Stimulated activated naive CD8-positive, alpha-beta T cell treated with anti-CD3 and anti-CD28 coated beads, Interleukin-15, Interleukin-2, amounts not matched to agents 100 ng/mL and 50 ng/mL, for 24 hours (primary cell): ENCODE data around the gene DLG3.
"Not testable (repeated sequence)": the region's sequence is repeated elsewhere in the genome, so short reads cannot be mapped to it uniquely, and the experiment has no call there.

Experiments
- H3K27ac Mint-ChIP-seq: one replicate; pipeline ENCODE4 v1.8.0; 2021; ENCODE audit warnings: mild to moderate bottlenecking, mixed read lengths
- H3K27me3 Mint-ChIP-seq: one replicate; pipeline ENCODE4 v1.8.0; 2021; ENCODE audit warnings: mixed read lengths
- H3K36me3 Mint-ChIP-seq: one replicate; pipeline ENCODE4 v1.8.0; 2021; ENCODE audit warnings: low read depth, mixed read lengths
- H3K4me1 Mint-ChIP-seq: one replicate; pipeline ENCODE4 v1.8.0; 2021; ENCODE audit warnings: low read depth, mixed read lengths
- H3K4me3 Mint-ChIP-seq: one replicate; pipeline ENCODE4 v1.8.0; 2021; ENCODE audit warnings: mild to moderate bottlenecking, mixed read lengths
- H3K9me3 Mint-ChIP-seq: one replicate; pipeline ENCODE4 v1.8.0; 2021; ENCODE audit warnings: mixed read lengths

The DLG3 gene

DNA sequence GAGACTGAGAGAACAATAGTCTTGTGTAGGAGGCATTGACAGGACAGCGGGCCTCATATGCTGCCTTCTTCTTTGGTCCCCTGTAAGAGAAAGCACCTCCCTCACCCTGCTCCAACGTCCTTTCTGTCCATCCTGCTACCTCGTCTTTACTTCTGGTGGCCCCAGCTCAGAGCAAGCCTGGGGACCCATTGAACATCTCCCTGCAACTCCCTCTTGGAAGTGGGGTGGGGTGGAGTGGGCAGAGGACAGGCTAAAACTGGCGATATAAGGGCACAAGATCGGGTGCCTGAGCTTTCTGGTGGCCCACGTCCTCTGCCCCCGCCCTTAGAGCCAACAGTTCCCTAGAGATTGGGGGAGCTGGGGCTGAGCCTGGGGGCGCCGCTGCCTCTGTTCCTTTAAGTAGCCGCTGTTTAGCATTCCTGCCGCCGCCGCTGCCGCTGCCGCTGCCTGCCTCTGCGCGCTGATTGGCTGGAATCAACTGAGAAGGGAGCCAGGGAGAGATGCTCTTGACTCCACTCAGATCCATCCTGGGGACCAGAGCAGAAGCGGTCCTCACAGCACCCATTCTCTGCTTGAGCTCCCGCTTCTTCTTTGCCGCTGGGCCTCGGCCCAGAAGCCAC lies at the start of gene DLG3:
Gene DLG3 (plus strand): TSS at position 510 of the 620 bp plus-strand sequence. CDS start 367 bp downstream, outside the sequence.
- Mint-ChIP-seq H3K27ac (no peak within 1 kb of the TSS), H3K4me3 (peak within 1 kb of the TSS; percentile 49), H3K36me3 (no peaks in the 10 kb centered on the region), H3K4me1 (no peaks in the 10 kb centered on the region), H3K27me3 (peaks cover 28% of the 10 kb centered on the region), H3K9me3 (no peaks in the 10 kb centered on the region)

DNA sequence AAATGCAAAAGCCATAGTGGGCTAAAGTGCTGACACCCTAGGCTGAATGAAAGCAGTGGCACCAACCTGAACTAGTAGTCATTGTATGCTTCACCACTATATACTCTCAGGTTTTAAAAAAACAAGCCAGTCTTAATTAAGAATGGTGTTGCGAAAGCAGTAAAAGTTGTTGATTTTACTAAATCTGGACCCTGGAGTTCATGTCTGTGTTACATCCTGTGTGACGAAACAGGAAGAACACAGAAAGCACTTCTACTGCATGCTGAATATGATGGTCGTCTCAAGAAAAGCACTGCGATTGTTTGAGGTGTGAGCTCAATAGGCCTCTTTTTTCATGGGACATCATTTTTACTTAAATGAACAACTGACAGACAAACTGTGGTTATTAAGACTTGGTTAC lies 45.7 kb upstream of the DLG3 start:
- Mint-ChIP-seq H3K27me3 (no peaks in the 10 kb centered on the region), H3K4me3 (no peak overlapping the region), H3K9me3 (no peaks in the 10 kb centered on the region), H3K36me3 (peaks cover 34% of the 10 kb centered on the region), H3K27ac (peak overlapping the region; percentile 61), H3K4me1 (peaks cover 6% of the 10 kb centered on the region)

DNA sequence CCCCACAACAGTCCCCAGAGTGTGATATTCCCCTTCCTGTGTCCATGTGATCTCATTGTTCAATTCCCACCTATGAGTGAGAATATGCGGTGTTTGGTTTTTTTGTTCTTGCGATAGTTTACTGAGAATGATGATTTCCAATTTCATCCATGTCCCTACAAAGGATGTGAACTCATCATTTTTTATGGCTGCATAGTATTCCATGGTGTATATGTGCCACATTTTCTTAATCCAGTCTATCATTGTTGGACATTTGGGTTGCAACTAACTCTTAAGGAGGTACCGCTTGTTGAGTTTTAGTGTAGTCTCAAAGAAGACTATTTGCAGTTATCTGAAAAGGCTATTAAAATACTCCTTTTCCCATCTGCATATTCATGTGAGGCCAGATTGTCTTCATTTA lies 44.5 kb upstream of the DLG3 start:
- H3K27ac Mint-ChIP-seq, H3K27me3 Mint-ChIP-seq, H3K9me3 Mint-ChIP-seq, H3K4me1 Mint-ChIP-seq, H3K4me3 Mint-ChIP-seq: not testable (repeated sequence)
- H3K36me3 Mint-ChIP-seq, result peaks cover 35% of the 10 kb centered on the region

DNA sequence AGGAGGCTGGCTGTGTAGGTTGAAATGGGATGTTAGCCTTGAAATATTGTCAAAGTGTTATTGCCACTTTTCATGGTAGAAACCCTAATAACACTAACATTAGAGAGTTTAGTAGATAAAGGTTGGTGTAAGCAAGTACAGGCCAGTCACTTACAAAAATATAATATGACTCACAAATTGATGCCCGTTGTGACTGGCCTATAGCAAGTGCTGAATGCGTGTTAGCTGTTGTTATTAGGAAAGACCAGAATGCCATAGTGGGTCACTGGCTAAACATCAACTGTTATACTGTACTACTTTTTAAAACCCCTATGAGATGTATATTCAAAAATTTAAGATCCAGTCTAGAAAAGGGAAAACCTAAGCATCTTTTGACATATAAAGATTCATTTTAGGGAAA lies 41.9 kb upstream of the DLG3 start:
- H3K4me3 Mint-ChIP-seq, result no peak overlapping the region
- no peaks in the 10 kb centered on the region for H3K27me3 Mint-ChIP-seq
- peaks cover 6% of the 10 kb centered on the region for H3K4me1 Mint-ChIP-seq
- no peak overlapping the region for H3K27ac Mint-ChIP-seq
- H3K9me3 Mint-ChIP-seq, result no peaks in the 10 kb centered on the region
- H3K36me3 Mint-ChIP-seq, result peaks cover 33% of the 10 kb centered on the region

DNA sequence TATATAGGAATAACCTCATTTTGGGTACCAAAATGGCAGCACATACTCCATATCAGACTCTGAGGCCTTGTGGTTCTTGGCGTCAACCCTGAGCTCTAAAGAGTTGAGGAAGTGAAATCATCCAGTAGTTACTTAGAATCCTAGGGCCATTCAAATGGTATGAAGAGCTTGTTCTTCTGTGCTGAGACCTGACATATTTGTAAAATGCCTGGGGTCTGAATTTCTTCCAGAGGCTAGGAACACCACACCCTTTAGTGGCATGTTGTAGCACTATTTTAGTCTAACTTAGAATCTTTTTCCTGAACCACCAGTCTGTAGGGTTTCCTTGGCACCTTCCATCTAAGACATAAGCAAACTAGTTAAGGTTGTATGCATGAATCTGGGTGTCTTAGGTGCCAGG lies 39.6 kb upstream of the DLG3 start:
- no peaks in the 10 kb centered on the region for H3K9me3 Mint-ChIP-seq
- no peak overlapping the region for H3K27ac Mint-ChIP-seq
- no peaks in the 10 kb centered on the region for H3K27me3 Mint-ChIP-seq
- H3K4me1 Mint-ChIP-seq, result no peaks in the 10 kb centered on the region
- peaks cover 36% of the 10 kb centered on the region for H3K36me3 Mint-ChIP-seq
- H3K4me3 Mint-ChIP-seq, result no peak overlapping the region

DNA sequence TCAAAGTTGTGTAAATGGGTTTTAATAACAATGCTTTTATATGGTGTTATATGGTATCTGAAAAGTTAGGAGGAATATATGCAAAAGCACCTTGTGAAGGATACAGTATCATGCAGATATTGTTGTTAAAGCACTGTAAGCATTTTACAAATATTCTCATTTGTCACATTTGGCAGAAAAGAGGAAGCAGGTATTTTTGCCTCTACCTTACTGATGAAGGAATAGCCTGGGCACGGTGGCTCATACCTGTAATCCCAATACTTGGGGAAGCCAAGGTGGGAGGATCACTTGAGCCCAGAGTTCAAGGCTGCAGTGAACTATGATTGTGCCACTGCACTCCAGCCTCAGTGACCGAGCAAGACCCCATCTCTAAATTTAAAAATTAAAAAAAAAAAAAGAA lies 33.7 kb upstream of the DLG3 start:
- Mint-ChIP-seq H3K27me3 (no peaks in the 10 kb centered on the region), H3K27ac (no peak overlapping the region), H3K4me3 (no peak overlapping the region), H3K4me1 (no peaks in the 10 kb centered on the region), H3K36me3 (peaks cover 12% of the 10 kb centered on the region), H3K9me3 (no peaks in the 10 kb centered on the region)

DNA sequence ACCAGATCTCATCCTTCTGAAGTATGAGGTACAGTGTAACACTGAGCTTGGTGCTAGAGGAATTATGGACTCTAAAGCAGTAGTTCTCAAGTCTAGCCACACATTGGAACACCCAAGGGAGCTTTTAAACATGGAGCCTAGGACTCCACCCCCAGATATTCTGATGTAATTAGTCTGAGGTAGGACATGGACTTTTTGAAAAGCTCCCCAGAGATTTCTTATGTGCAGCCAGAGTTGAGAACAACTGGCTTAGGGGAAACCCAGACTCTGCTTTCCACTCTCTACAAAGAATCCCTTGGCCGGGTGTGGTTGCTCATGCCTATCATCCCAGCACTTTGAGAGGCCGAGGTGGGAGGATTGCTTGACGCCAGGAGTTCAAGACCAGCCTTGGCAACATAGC lies 33.2 kb upstream of the DLG3 start:
- H3K9me3 Mint-ChIP-seq, result no peaks in the 10 kb centered on the region

GRCh38 chrX:70421618-70422017 lies 23.0 kb upstream of the DLG3 start:
- no peak overlapping the region for H3K4me3 Mint-ChIP-seq
- H3K36me3 Mint-ChIP-seq, result peaks cover 6% of the 10 kb centered on the region
- H3K9me3 Mint-ChIP-seq, result no peaks in the 10 kb centered on the region
- no peak overlapping the region for H3K27ac Mint-ChIP-seq
- no peaks in the 10 kb centered on the region for H3K4me1 Mint-ChIP-seq
- no peaks in the 10 kb centered on the region for H3K27me3 Mint-ChIP-seq

More for the DNA sequence above, 33.2 kb upstream of the DLG3 start:
- no peak overlapping the region for H3K4me3 Mint-ChIP-seq
- no peaks in the 10 kb centered on the region for H3K4me1 Mint-ChIP-seq
- H3K27me3 Mint-ChIP-seq, result no peaks in the 10 kb centered on the region
- no peak overlapping the region for H3K27ac Mint-ChIP-seq
- H3K36me3 Mint-ChIP-seq, result peaks cover 11% of the 10 kb centered on the region

GRCh38 chrX:70422851-70423341 lies 21.7 kb upstream of the DLG3 start, which contains the start of gene GDPD2:
Gene GDPD2 (plus strand): TSS chrX:70423314. CDS start chrX:70424985, 1,671 bp downstream.
- H3K27me3 Mint-ChIP-seq, result no peaks in the 10 kb centered on the region
- H3K9me3 Mint-ChIP-seq, result no peaks in the 10 kb centered on the region
- H3K36me3 Mint-ChIP-seq, result peaks cover 6% of the 10 kb centered on the region
- H3K4me3 Mint-ChIP-seq, result no peak within 1 kb of the TSS
- H3K27ac Mint-ChIP-seq, result no peak within 1 kb of the TSS
- H3K4me1 Mint-ChIP-seq, result no peaks in the 10 kb centered on the region

GRCh38 chrX:70423936-70424675 lies 20.5 kb upstream of the DLG3 start:
- Mint-ChIP-seq H3K27ac (no peak overlapping the region), H3K9me3 (no peaks in the 10 kb centered on the region), H3K4me3 (no peak overlapping the region), H3K27me3 (no peaks in the 10 kb centered on the region), H3K36me3 (peaks cover 6% of the 10 kb centered on the region), H3K4me1 (no peaks in the 10 kb centered on the region)

- peaks cover 6% of the 10 kb centered on the region for H3K36me3 Mint-ChIP-seq
- no peak overlapping the region for H3K4me3 Mint-ChIP-seq
- H3K27ac Mint-ChIP-seq, result no peak overlapping the region
- no peaks in the 10 kb centered on the region for H3K27me3 Mint-ChIP-seq
- H3K4me1 Mint-ChIP-seq, result no peaks in the 10 kb centered on the region
- H3K9me3 Mint-ChIP-seq, result no peaks in the 10 kb centered on the region
These were observed 19.8 kb upstream of the DLG3 start for GRCh38 chrX:70424801-70425200.

GRCh38 chrX:70426286-70427278 lies 18.1 kb upstream of the DLG3 start:
- no peaks in the 10 kb centered on the region for H3K9me3 Mint-ChIP-seq
- no peaks in the 10 kb centered on the region for H3K27me3 Mint-ChIP-seq
- H3K27ac Mint-ChIP-seq, result no peak overlapping the region
- no peak overlapping the region for H3K4me3 Mint-ChIP-seq
- no peaks in the 10 kb centered on the region for H3K4me1 Mint-ChIP-seq
- H3K36me3 Mint-ChIP-seq, result no peaks in the 10 kb centered on the region

DNA sequence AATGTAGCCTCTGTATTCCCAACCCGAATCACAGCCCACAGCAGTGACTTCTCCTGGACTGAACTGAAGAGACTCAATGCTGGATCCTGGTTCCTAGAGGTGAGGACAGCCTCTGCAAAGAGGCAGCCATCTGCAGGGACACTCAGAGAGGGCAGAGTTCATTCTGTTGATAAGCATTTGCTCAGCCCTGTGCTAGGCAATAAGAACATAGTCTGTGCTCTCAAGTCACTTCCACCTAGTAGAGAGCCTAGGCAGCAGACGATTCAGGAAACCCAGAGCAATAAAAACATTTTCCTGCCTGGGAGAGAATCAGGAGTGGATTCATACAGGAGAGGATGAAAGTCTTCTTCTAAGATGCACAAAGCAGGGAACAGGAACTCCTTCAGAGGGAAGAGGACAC lies 17.3 kb upstream of the DLG3 start:
- Mint-ChIP-seq H3K27me3 (no peaks in the 10 kb centered on the region), H3K4me1 (no peaks in the 10 kb centered on the region), H3K9me3 (no peaks in the 10 kb centered on the region)

GRCh38 chrX:70429759-70430158 lies 14.9 kb upstream of the DLG3 start:
- H3K27ac Mint-ChIP-seq, result no peak overlapping the region
- no peaks in the 10 kb centered on the region for H3K9me3 Mint-ChIP-seq
- H3K4me3 Mint-ChIP-seq, result no peak overlapping the region
- H3K27me3 Mint-ChIP-seq, result no peaks in the 10 kb centered on the region
- H3K4me1 Mint-ChIP-seq, result peaks cover 12% of the 10 kb centered on the region
- H3K36me3 Mint-ChIP-seq, result no peaks in the 10 kb centered on the region

More for the DNA sequence above, 17.3 kb upstream of the DLG3 start:
- H3K27ac Mint-ChIP-seq, result no peak overlapping the region
- H3K36me3 Mint-ChIP-seq, result no peaks in the 10 kb centered on the region
- H3K4me3 Mint-ChIP-seq, result no peak overlapping the region
